Adrenal gland (tissue), 12 donors: ENCODE measurements around the gene LZTFL1. TPM values are rescaled to one million over a fixed set of nuclear protein-coding genes. Genes with fewer than 3 reads are reported as not detected.
A peak's percentile ranks its signal among the peaks of the same experiment; 100 is the strongest.

ENCODE experiments used
- DNase-seq, 7 donors: peaks; one replicate each; pipeline ENCODE4 v3.0.0-alpha.2; 2019 to 2020
- H3K27ac ChIP-seq, 5 donors: fragments of 200-600 bp; sonication (generic) in 4 of 5; 1 replicate in 3 of 5; 2 replicates in 2 of 5; pipeline versions ENCODE4 v1.5.1 to v1.8.0; 2016 to 2020; ENCODE audit warnings: mild to moderate bottlenecking in 1 of 5
- H3K27me3 ChIP-seq: fragments of 200-600 bp; 2 replicates; pipeline ENCODE4 v1.8.0; 2021
- H3K36me3 ChIP-seq, 2 donors: fragments of 200-600 bp; replicated peaks in 1 of 2; 1 replicate in 1 of 2; 2 replicates in 1 of 2; pipeline versions ENCODE4 v1.5.1 to v1.8.0; 2018 to 2022
- H3K4me1 ChIP-seq, 2 donors: fragments of 200-600 bp; replicated peaks in 1 of 2; 1 replicate in 1 of 2; 2 replicates in 1 of 2; pipeline versions ENCODE4 v1.5.1 to v1.8.0; 2018 to 2021
- H3K4me3 ChIP-seq, 4 donors: fragments of 200-600 bp; sonication (generic) in 3 of 4; one replicate each; pipeline ENCODE4 v1.5.1; 2016 to 2018
- H3K9me3 ChIP-seq, 3 donors: fragments of 200-600 bp; sonication (generic) in 1 of 3; replicated peaks in 1 of 3; 1 replicate in 2 of 3; 2 replicates in 1 of 3; pipeline versions ENCODE4 v1.5.1 to v1.8.0; 2016 to 2021
- CTCF ChIP-seq, 6 experiments: fragments of 450-650 bp in 4 of 6; fragments of 200-600 bp in 2 of 6; sonication (generic) in 1 of 6; IDR thresholded peaks; 1 replicate in 5 of 6; 2 replicates in 1 of 6; pipeline versions ENCODE4 v1.5.1 to v1.8.0; 2016 to 2021; ENCODE audit warnings: antibody characterized with exemption in 6 of 6, mild to moderate bottlenecking in 2 of 6, moderate library complexity in 1 of 6
- POLR2A ChIP-seq, 2 donors: fragments of 450-650 bp; IDR thresholded peaks; one replicate each; pipeline ENCODE4 v1.6.1; 2017; ENCODE audit warnings: antibody characterized with exemption in 2 of 2, mild to moderate bottlenecking in 2 of 2, moderate library complexity in 1 of 2
- WGBS, 4 donors: extraction: QIAGEN DNeasy Blood & Tissue Kit in 2 of 4; methylation state at CpG; one replicate each; pipeline versions ENCODE4 v1.1.5 to v1.1.7; 2013 to 2017; 5-methylcytosine and 5-hydroxymethylcytosine counted together
- intact Hi-C, 2 donors: fragments of 100-400 bp; cut with DNase I; formaldehyde crosslinking; loops; one replicate each; pipeline versions ENCODE4 v1.14.1 to v1.15.0; 2022 to 2023
- polyA plus RNA-seq, 3 donors: library from polyadenylated mRNA; stranded (reverse); fragments of 200-250 nt in 2 of 3; fragments of 350-450 nt in 1 of 3; fragmentation: Illumina TruSeq in 1 of 3; extraction: RNeasy Lipid Tissue Mini Kit (QIAGEN cat#74804) in 1 of 3; gene quantifications; one replicate each; pipeline ENCODE4 v1.2.3, GENCODE V29; 2013 to 2014
- total RNA-seq, 9 donors: library from RNA; depleted of rRNA in 4 of 9; stranded (reverse); fragments of >200 nt in 4 of 9; fragments of 120-200 nt in 1 of 9; fragmentation: NEBNext Ultra II Directional in 1 of 9; extraction: Animal tissue kit (Norgen Biotek cat#: 25700) in 1 of 9; gene quantifications; one replicate each; pipeline versions ENCODE4 v1.1.0 to v1.2.4, GENCODE V29; 2013 to 2023
- donor health status: healthy with polysubstance abuse.
- donor health status: Bipolar disorder and iron deficiency.
- donor health status: DM: yes; HTN: yes; CAD: no.
- donor health status: DM: no; HTN: no; CAD: no.
- donor health status: DM: no; HTN: no; CAD: no.
- donor health status: DM: yes; HTN: yes; CAD: no.

LZTFL1 gene
- total and polyA plus RNA-seq, 12 donors = 3.9 to 36.3 (median 19.6) TPM

DNA sequence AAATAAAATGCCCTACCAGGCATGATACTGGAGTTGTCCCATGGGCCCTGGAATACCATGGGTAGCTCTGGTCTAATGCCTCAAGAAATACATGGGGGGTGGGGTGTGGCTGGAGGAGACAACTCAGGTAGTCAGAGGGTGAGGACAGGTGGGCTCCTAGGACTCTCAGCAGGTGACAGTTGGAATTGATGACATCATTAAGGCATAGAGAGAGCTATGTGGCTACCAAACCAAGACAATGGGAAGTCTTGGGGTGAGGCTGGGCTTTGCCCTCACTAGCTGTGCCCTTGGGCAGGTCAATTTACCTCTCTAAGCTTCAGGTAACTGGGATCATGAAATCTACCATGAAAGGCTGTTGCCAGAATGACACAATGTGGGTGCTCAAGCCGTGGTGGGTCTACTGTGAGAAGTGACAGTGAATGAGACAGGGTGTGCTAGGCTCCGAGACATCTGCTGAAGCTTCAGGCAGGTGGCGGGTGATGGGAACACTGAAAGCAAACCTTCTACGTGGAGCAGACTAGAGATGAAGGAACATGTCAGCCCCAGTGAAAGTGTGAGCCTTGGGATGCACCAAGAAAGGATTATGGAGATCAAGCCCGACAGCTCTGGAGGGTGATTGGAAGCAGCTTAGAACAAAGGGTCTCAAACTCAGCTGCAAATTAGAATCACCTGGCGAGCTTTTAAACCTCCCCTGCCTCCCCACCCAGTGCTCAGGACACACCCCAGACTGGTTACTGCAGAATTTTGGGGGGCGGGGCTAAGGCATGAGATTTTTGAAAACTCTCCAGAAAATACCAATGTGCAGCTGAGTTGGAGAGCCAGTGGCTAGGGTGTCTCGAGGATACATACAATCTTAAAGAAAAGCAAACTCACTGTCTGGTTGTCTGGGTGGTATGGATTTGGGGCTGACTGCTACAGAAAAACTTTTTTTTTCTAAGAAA lies 67.1 kb downstream of the LZTFL1 start:
- H3K9me3 ChIP-seq = no peaks in the 10 kb centered on the region
- WGBS, 4 donors = 71 to 75% (median 73%) methylated on average over 8 of the region's 8 CpGs
- no peaks in the 10 kb centered on the region for H3K4me1 ChIP-seq
- H3K4me3 ChIP-seq = no peak overlapping the region
- H3K36me3 ChIP-seq = no peaks in the 10 kb centered on the region
- no peak overlapping the region for H3K27ac ChIP-seq
- DNase-seq = peak in 2 of 7 donors; percentile 1 to 24
- TF ChIP-seq CTCF (IDR thresholded peaks at IDR 0.05) = no peak
- no peak for TF ChIP-seq POLR2A (IDR thresholded peaks at IDR 0.05)
- intact Hi-C loops = no loop called here
- no peaks in the 10 kb centered on the region for H3K27me3 ChIP-seq

DNA sequence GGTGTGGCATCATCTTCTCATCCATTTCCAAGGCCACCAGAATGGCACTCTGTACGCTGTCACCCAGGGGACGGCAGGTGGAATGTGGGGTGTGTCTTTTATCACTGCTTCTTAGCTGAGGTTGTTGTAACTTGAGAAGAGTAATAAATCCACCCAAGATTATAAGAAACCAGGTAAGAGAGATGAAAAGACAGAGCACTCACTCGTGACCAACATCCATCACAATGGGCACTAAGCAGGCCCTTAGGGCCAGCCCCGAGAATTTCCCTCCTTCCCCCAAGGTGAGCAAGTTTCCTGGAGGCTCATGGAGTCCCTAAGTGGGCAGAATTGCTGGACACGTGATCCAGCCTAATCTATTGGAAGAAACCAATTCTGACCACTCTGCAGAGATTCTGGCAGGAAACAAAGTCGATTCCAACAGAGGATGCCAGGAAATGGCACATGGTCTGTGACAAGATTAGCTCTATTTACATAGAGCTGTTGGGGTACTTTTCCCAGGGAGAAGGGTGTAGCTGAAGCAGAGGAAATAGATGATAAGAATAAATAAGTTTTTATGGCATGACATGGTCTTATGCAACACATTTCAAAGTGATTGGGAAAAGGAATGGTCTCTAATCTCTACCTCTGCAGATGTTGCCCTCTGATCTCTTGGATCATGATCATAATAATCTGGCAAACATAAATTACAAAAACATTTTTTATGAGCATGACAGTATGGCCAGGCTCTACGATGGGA lies 68.0 kb downstream of the LZTFL1 start:
- H3K4me3 ChIP-seq = no peak overlapping the region
- DNase-seq = peak in 3 of 7 donors; percentile 5 to 14 (median 6)
- TF ChIP-seq POLR2A (IDR thresholded peaks at IDR 0.05) = no peak
- no peak for TF ChIP-seq CTCF (IDR thresholded peaks at IDR 0.05)
- H3K27me3 ChIP-seq = no peaks in the 10 kb centered on the region
- no peak overlapping the region for H3K27ac ChIP-seq
- no peaks in the 10 kb centered on the region for H3K36me3 ChIP-seq
- 54 to 60% (median 59%) methylated on average over 7 of the region's 7 CpGs for WGBS, 4 donors
- no peaks in the 10 kb centered on the region for H3K9me3 ChIP-seq
- H3K4me1 ChIP-seq = no peaks in the 10 kb centered on the region
- intact Hi-C loops = no loop called here

Other genes starting within 250 kb of the LZTFL1 start
- gene LIMD1, start 247.4 kb downstream of the LZTFL1 start, total RNA-seq = 10 to 100 TPM in 7 of 9 donors, 1 to 10 TPM in 2; 7.1 to 27.2 (median 19.8) TPM
- gene LIMD1, start 247.4 kb downstream of the LZTFL1 start, polyA plus RNA-seq = 1 to 10 TPM; 2.0 to 8.3 (median 5.6) TPM
- 10 to 100 TPM; 25.9 to 63.2 (median 44.9) TPM for gene SACM1L, start 152.7 kb downstream of the LZTFL1 start, total RNA-seq
- gene SACM1L, start 152.7 kb downstream of the LZTFL1 start, polyA plus RNA-seq = 10 to 100 TPM; 22.5 to 59.3 (median 28.6) TPM
- under 1 TPM in 3 of 9 donors, not detected in 6; 0.08 to 0.52 (median 0.13) TPM for gene SLC6A20, start 45.6 kb downstream of the LZTFL1 start, total RNA-seq
- under 1 TPM in 2 of 3 donors, not detected in 1; 0.07 to 0.30 TPM for gene SLC6A20, start 45.6 kb downstream of the LZTFL1 start, polyA plus RNA-seq
- under 1 TPM in 1 of 9 donors, not detected in 8; 0.57 TPM for gene CCR9, start 44.4 kb upstream of the LZTFL1 start, total RNA-seq
- not detected for gene CCR9, start 44.4 kb upstream of the LZTFL1 start, polyA plus RNA-seq
- 1 to 10 TPM in 2 of 9 donors, under 1 TPM in 6, not detected in 1; 0.28 to 2.9 (median 0.66) TPM for gene CXCR6, start 101.3 kb upstream of the LZTFL1 start, total RNA-seq
- gene CXCR6, start 101.3 kb upstream of the LZTFL1 start, polyA plus RNA-seq = under 1 TPM; 0.30 to 0.57 (median 0.32) TPM
- gene FYCO1, start 153.7 kb upstream of the LZTFL1 start, total RNA-seq = 10 to 100 TPM; 12.3 to 74.3 (median 38.0) TPM
- 10 to 100 TPM; 13.3 to 24.3 (median 20.2) TPM for gene FYCO1, start 153.7 kb upstream of the LZTFL1 start, polyA plus RNA-seq
- gene XCR1, start 185.4 kb upstream of the LZTFL1 start, total RNA-seq = under 1 TPM in 5 of 9 donors, not detected in 4; under 0.01 to 0.18 (median 0.13) TPM
- under 1 TPM in 2 of 3 donors, not detected in 1; 0.08 to 0.13 TPM for gene XCR1, start 185.4 kb upstream of the LZTFL1 start, polyA plus RNA-seq